ENCODE data around the gene NCAPD3.
"Not testable (repeated sequence)": the region's sequence is repeated elsewhere in the genome, so short reads cannot be mapped to it uniquely, and the experiment has no call there.

The NCAPD3 gene

GRCh38 chr11:134261626-134262488, 38.1 kb upstream of the NCAPD3 start:
- TF ChIP-seq, protein P1, sequence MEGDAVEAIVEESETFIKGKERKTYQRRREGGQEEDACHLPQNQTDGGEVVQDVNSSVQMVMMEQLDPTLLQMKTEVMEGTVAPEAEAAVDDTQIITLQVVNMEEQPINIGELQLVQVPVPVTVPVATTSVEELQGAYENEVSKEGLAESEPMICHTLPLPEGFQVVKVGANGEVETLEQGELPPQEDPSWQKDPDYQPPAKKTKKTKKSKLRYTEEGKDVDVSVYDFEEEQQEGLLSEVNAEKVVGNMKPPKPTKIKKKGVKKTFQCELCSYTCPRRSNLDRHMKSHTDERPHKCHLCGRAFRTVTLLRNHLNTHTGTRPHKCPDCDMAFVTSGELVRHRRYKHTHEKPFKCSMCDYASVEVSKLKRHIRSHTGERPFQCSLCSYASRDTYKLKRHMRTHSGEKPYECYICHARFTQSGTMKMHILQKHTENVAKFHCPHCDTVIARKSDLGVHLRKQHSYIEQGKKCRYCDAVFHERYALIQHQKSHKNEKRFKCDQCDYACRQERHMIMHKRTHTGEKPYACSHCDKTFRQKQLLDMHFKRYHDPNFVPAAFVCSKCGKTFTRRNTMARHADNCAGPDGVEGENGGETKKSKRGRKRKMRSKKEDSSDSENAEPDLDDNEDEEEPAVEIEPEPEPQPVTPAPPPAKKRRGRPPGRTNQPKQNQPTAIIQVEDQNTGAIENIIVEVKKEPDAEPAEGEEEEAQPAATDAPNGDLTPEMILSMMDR (IDR thresholded peaks at IDR 0.05; ENCODE audit: low read depth, low read length): peak; percentile 75
- TF ChIP-seq POLR2A (IDR thresholded peaks at IDR 0.05; ENCODE audit: extremely low read depth, insufficient read length): no peak
- peak; percentile 51 for DNase-seq (ENCODE audit: low read depth)
- H3K4me3 ChIP-seq (ENCODE audit: low read depth, low read length): no peak overlapping the region

GRCh38 chr11:134260983-134261382, 37.2 kb upstream of the NCAPD3 start:
- no peak overlapping the region for H3K4me3 ChIP-seq (ENCODE audit: low read depth, low read length)
- no peak for DNase-seq (ENCODE audit: low read depth)
- TF ChIP-seq, protein P2, sequence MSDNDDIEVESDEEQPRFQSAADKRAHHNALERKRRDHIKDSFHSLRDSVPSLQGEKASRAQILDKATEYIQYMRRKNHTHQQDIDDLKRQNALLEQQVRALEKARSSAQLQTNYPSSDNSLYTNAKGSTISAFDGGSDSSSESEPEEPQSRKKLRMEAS (IDR thresholded peaks at IDR 0.05; ENCODE audit: low read depth, low read length): no peak
- TF ChIP-seq MYC (IDR thresholded peaks at IDR 0.05; ENCODE audit: low read depth, low read length) (no peak), POLR2A (IDR thresholded peaks at IDR 0.05; ENCODE audit: extremely low read depth, insufficient read length) (no peak)
- TF ChIP-seq, protein P1 (IDR thresholded peaks at IDR 0.05; ENCODE audit: low read depth, low read length): no peak

- no peak overlapping the region for H3K4me3 ChIP-seq (ENCODE audit: low read depth, low read length)
- TF ChIP-seq MYC (IDR thresholded peaks at IDR 0.05; ENCODE audit: low read depth, low read length): no peak
- TF ChIP-seq, protein P1 (IDR thresholded peaks at IDR 0.05; ENCODE audit: low read depth, low read length): no peak
- DNase-seq (ENCODE audit: low read depth): peak; percentile 47
Observed at GRCh38 chr11:134260503-134260902, 36.7 kb upstream of the NCAPD3 start.

DNA sequence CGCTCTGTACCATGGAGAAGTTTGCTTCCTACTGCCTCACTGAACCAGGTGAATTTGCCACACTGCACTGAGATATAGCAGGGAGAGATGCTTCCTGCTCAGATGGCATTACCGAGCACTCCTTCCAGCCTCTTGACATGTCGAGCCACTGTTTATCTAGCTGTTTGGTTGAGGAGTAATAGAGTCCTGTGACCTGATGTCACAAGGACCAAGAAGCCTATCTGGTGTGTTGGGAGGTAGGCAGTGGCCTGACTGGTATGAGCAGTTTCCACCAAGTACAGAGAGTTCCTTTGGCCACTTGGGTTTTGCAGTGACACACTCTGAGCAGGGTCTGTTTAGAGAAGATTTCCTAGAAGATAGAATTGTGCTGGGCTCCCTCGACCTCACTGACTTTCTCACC, 34.8 kb upstream of the NCAPD3 start:
- no peak overlapping the region for H3K4me3 ChIP-seq (ENCODE audit: low read depth, low read length)
- TF ChIP-seq, protein P2 (IDR thresholded peaks at IDR 0.05; ENCODE audit: low read depth, low read length): no peak
- TF ChIP-seq MYC (IDR thresholded peaks at IDR 0.05; ENCODE audit: low read depth, low read length) (no peak), POLR2A (IDR thresholded peaks at IDR 0.05; ENCODE audit: extremely low read depth, insufficient read length) (no peak)
- TF ChIP-seq, protein P1 (IDR thresholded peaks at IDR 0.05; ENCODE audit: low read depth, low read length): no peak
- DNase-seq (ENCODE audit: low read depth): no peak

- H3K4me3 ChIP-seq (ENCODE audit: low read depth, low read length): no peak overlapping the region
- TF ChIP-seq, protein P2 (IDR thresholded peaks at IDR 0.05; ENCODE audit: low read depth, low read length): no peak
- no peak for TF ChIP-seq POLR2A (IDR thresholded peaks at IDR 0.05; ENCODE audit: extremely low read depth, insufficient read length)
- no peak for TF ChIP-seq MYC (IDR thresholded peaks at IDR 0.05; ENCODE audit: low read depth, low read length)
- TF ChIP-seq, protein P1 (IDR thresholded peaks at IDR 0.05; ENCODE audit: low read depth, low read length): no peak
- DNase-seq (ENCODE audit: low read depth): no peak
Observed at GRCh38 chr11:134257101-134257500, 33.3 kb upstream of the NCAPD3 start.

DNA sequence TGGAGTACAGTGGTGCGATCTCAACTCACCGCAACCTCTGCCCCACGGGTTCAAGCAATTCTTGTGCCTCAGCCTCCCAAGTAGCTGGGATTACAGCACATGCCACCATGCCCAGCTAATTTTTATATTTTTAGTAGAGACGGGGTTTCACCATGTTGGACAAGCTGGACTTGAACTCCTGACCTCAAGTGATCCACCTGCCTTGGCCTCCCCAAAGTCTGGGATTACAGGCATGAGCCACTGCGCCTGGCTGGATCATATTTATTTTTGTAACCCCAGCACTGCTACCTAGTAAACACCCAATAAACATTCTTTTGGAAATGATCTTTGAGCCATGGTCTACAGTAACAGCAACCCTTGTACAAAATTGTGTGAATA, 31.4 kb upstream of the NCAPD3 start:
- H3K4me3 ChIP-seq (ENCODE audit: low read depth, low read length); DNase-seq (ENCODE audit: low read depth): not testable (repeated sequence)
